Adrenal gland (tissue), 12 donors: ENCODE data around the gene ANKZF1. TPM values are rescaled to one million over a fixed set of nuclear protein-coding genes. Genes with fewer than 3 reads are reported as not detected.
"Not testable (repeated sequence)": the region's sequence is repeated elsewhere in the genome, so short reads cannot be mapped to it uniquely, and the experiment has no call there.

ENCODE experiments used
- DNase-seq, 7 donors: peaks; one replicate each; pipeline ENCODE4 v3.0.0-alpha.2; 2019 to 2020
- H3K27ac ChIP-seq, 5 donors: fragments of 200-600 bp; sonication (generic) in 4 of 5; 1 replicate in 3 of 5; 2 replicates in 2 of 5; pipeline versions ENCODE4 v1.5.1 to v1.8.0; 2016 to 2020; ENCODE audit warnings: mild to moderate bottlenecking in 1 of 5
- H3K27me3 ChIP-seq: fragments of 200-600 bp; 2 replicates; pipeline ENCODE4 v1.8.0; 2021
- H3K36me3 ChIP-seq, 2 donors: fragments of 200-600 bp; replicated peaks in 1 of 2; 1 replicate in 1 of 2; 2 replicates in 1 of 2; pipeline versions ENCODE4 v1.5.1 to v1.8.0; 2018 to 2022
- H3K4me1 ChIP-seq, 2 donors: fragments of 200-600 bp; replicated peaks in 1 of 2; 1 replicate in 1 of 2; 2 replicates in 1 of 2; pipeline versions ENCODE4 v1.5.1 to v1.8.0; 2018 to 2021
- H3K4me3 ChIP-seq, 4 donors: fragments of 200-600 bp; sonication (generic) in 3 of 4; one replicate each; pipeline ENCODE4 v1.5.1; 2016 to 2018
- H3K9me3 ChIP-seq, 3 donors: fragments of 200-600 bp; sonication (generic) in 1 of 3; replicated peaks in 1 of 3; 1 replicate in 2 of 3; 2 replicates in 1 of 3; pipeline versions ENCODE4 v1.5.1 to v1.8.0; 2016 to 2021
- POLR2A ChIP-seq, 2 donors: fragments of 450-650 bp; IDR thresholded peaks; one replicate each; pipeline ENCODE4 v1.6.1; 2017; ENCODE audit warnings: antibody characterized with exemption in 2 of 2, mild to moderate bottlenecking in 2 of 2, moderate library complexity in 1 of 2
- WGBS, 4 donors: extraction: QIAGEN DNeasy Blood & Tissue Kit in 2 of 4; methylation state at CpG; one replicate each; pipeline versions ENCODE4 v1.1.5 to v1.1.7; 2013 to 2017; 5-methylcytosine and 5-hydroxymethylcytosine counted together
- intact Hi-C, 2 donors: fragments of 100-400 bp; cut with DNase I; formaldehyde crosslinking; loops; one replicate each; pipeline versions ENCODE4 v1.14.1 to v1.15.0; 2022 to 2023
- polyA plus RNA-seq, 3 donors: library from polyadenylated mRNA; stranded (reverse); fragments of 200-250 nt in 2 of 3; fragments of 350-450 nt in 1 of 3; fragmentation: Illumina TruSeq in 1 of 3; extraction: RNeasy Lipid Tissue Mini Kit (QIAGEN cat#74804) in 1 of 3; gene quantifications; one replicate each; pipeline ENCODE4 v1.2.3, GENCODE V29; 2013 to 2014
- total RNA-seq, 9 donors: library from RNA; depleted of rRNA in 4 of 9; stranded (reverse); fragments of >200 nt in 4 of 9; fragments of 120-200 nt in 1 of 9; fragmentation: NEBNext Ultra II Directional in 1 of 9; extraction: Animal tissue kit (Norgen Biotek cat#: 25700) in 1 of 9; gene quantifications; one replicate each; pipeline versions ENCODE4 v1.1.0 to v1.2.4, GENCODE V29; 2013 to 2023
- TF ChIP-seq, protein P1 (sequence below), 6 experiments: fragments of 450-650 bp in 4 of 6; fragments of 200-600 bp in 2 of 6; sonication (generic) in 1 of 6; IDR thresholded peaks; 1 replicate in 5 of 6; 2 replicates in 1 of 6; pipeline versions ENCODE4 v1.5.1 to v1.8.0; 2016 to 2021; ENCODE audit warnings: antibody characterized with exemption in 6 of 6, mild to moderate bottlenecking in 2 of 6, moderate library complexity in 1 of 6
- donor health status: healthy with polysubstance abuse.
- donor health status: Bipolar disorder and iron deficiency.
- donor health status: DM: yes; HTN: yes; CAD: no.
- donor health status: DM: no; HTN: no; CAD: no.
- donor health status: DM: no; HTN: no; CAD: no.
- donor health status: DM: yes; HTN: yes; CAD: no.

ANKZF1 gene
- total and polyA plus RNA-seq, 12 donors = 11.5 to 93.1 (median 37.6) TPM

DNA sequence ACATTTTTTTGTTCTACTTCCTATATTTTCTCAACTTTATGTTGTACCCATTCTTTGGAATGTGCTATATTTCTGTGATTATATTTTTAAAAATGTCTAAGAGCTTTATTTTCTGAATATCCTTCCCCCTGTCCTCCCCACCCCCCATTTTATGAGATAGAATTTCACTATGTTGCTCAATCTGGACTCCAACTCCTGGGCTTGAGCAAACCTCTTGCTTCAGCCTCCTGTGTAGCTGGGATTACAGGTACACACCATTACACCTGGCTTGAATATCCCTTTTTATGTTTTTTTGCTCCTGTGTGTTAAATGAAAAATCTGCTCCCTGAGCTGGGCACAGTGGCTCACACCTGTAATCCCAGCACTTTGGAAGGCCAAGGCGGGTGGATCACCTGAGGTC lies 32.2 kb upstream of the ANKZF1 start:
- WGBS, 4 donors = 89 to 100% (median 100%) methylated on average over 1 of the region's 1 CpG
- no peak for TF ChIP-seq POLR2A (IDR thresholded peaks at IDR 0.05)
- TF ChIP-seq, protein P1, sequence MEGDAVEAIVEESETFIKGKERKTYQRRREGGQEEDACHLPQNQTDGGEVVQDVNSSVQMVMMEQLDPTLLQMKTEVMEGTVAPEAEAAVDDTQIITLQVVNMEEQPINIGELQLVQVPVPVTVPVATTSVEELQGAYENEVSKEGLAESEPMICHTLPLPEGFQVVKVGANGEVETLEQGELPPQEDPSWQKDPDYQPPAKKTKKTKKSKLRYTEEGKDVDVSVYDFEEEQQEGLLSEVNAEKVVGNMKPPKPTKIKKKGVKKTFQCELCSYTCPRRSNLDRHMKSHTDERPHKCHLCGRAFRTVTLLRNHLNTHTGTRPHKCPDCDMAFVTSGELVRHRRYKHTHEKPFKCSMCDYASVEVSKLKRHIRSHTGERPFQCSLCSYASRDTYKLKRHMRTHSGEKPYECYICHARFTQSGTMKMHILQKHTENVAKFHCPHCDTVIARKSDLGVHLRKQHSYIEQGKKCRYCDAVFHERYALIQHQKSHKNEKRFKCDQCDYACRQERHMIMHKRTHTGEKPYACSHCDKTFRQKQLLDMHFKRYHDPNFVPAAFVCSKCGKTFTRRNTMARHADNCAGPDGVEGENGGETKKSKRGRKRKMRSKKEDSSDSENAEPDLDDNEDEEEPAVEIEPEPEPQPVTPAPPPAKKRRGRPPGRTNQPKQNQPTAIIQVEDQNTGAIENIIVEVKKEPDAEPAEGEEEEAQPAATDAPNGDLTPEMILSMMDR (IDR thresholded peaks at IDR 0.05) = no peak
- Histone ChIP-seq H3K27me3 (peaks cover 6% of the 10 kb centered on the region), H3K4me3 (no peak overlapping the region), H3K36me3 (no peaks in the 10 kb centered on the region), H3K4me1 (no peaks in the 10 kb centered on the region), H3K9me3 (no peaks in the 10 kb centered on the region), H3K27ac (no peak overlapping the region)
- no peak for DNase-seq
- intact Hi-C loops = no loop called here

DNA sequence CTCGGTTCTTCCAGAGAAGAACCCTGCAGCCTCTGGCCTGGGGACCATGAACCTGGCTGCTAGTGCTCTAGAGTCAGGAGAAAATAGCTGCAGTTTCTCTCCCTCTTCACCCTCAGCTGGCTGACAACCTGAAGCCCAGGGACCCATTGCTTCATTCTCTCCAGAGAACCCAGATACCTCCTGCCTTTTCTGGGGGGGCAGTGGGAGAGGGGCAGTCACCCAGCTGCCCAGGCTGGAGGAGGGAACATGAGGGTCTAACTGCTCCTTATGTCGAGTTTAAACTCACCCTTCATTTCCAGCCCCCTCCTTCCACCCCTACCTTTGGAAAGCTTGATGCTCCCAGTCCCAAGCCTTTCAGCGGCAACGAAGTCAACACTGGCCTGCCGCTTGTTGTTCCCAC lies 30.6 kb upstream of the ANKZF1 start:
- intact Hi-C loops = no loop called here
- H3K27ac ChIP-seq = no peak overlapping the region
- 63 to 76% (median 69%) methylated on average over 5 of the region's 5 CpGs for WGBS, 4 donors

GRCh38 chr2:219199470-219200211 lies 30.0 kb upstream of the ANKZF1 start:
- WGBS, 4 donors = 77 to 82% (median 79%) methylated on average over 11 to 12 of the region's 12 CpGs
- Histone ChIP-seq H3K27ac (no peak overlapping the region), H3K27me3 (peaks cover 6% of the 10 kb centered on the region), H3K4me1 (no peaks in the 10 kb centered on the region), H3K9me3 (no peaks in the 10 kb centered on the region), H3K4me3 (no peak overlapping the region), H3K36me3 (no peaks in the 10 kb centered on the region)
- intact Hi-C loops = no loop called here
- peak in 1 of 7 donors; percentile 9 for DNase-seq
- TF ChIP-seq, protein P1 (IDR thresholded peaks at IDR 0.05) = no peak

More for the DNA sequence above, 30.6 kb upstream of the ANKZF1 start:
- peak in 1 of 7 donors; percentile 6 for DNase-seq
- no peaks in the 10 kb centered on the region for H3K36me3 ChIP-seq
- no peaks in the 10 kb centered on the region for H3K4me1 ChIP-seq
- no peak for TF ChIP-seq POLR2A (IDR thresholded peaks at IDR 0.05)
- TF ChIP-seq, protein P1 (IDR thresholded peaks at IDR 0.05) = no peak
- H3K9me3 ChIP-seq = no peaks in the 10 kb centered on the region
- H3K4me3 ChIP-seq = no peak overlapping the region
- H3K27me3 ChIP-seq = peaks cover 6% of the 10 kb centered on the region

- 56 to 76% (median 73%) methylated on average over 21 to 25 of the region's 26 CpGs for WGBS, 4 donors
- H3K4me1 ChIP-seq, H3K36me3 ChIP-seq, H3K9me3 ChIP-seq, H3K4me3 ChIP-seq, H3K27ac ChIP-seq, H3K27me3 ChIP-seq, intact Hi-C loops: not testable (repeated sequence)
- DNase-seq = peak in 1 of 7 donors; percentile 13
Observed at GRCh38 chr2:219200502-219201326, 28.9 kb upstream of the ANKZF1 start.

GRCh38 chr2:219201331-219201730 lies 28.3 kb upstream of the ANKZF1 start:
- 79 to 93% (median 89%) methylated on average over 9 to 21 of the region's 21 CpGs for WGBS, 4 donors
- H3K9me3 ChIP-seq, intact Hi-C loops, H3K36me3 ChIP-seq, H3K27me3 ChIP-seq, H3K4me1 ChIP-seq, H3K27ac ChIP-seq, H3K4me3 ChIP-seq: not testable (repeated sequence)
- peak in 1 of 7 donors; percentile 1 for DNase-seq
